ENCODE data around the gene CMTM4.

- TF ChIP-seq CTCF (conservative IDR thresholded peaks at IDR 0.05) (no peak), ZFX (IDR thresholded peaks at IDR 0.05) (no peak)
Measured at GRCh38 chr16:66616169-66616568, 80.4 kb downstream of the CMTM4 start.
